Measurements from ENCODE around the gene DUXB. TPM values are rescaled to one million over a fixed set of nuclear protein-coding genes. Genes with fewer than 3 reads are reported as not detected.

Gene DUXB
- total and polyA plus RNA-seq, 2 of the 13 experiments (the other 11 are each of a cell fraction or from before 2014, with no cell fraction given): not detected

DNA sequence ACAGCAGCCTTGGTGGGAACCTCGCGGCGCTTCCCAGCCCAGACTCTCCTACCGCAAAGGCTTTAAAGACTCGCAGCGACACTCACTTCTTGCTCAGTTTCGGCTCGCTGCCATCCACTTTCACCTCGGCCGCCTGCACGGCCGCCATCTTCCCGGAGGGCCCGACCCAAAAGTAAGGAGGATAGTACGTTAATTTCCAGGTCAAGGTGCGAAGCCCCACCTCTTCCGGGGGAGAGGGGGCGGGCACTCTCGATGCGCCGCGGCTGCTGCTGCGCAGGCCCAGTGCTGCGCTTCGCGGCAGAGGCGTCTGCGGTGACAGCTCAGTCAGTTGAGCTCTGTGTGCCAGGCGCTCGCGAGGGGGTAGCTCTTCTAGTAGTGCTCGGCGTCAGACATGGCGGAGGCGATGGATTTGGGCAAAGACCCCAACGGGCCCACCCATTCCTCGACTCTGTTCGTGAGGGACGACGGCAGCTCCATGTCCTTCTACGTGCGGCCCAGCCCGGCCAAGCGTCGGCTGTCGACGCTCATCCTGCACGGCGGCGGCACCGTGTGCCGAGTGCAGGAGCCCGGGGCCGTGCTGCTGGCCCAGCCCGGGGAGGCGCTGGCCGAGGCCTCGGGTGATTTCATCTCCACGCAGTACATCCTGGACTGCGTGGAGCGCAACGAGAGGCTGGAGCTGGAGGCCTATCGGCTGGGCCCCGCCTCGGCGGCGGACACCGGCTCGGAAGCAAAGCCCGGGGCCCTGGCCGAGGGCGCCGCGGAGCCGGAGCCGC lies 53.6 kb downstream of the DUXB start, which contains the start of the genes KARS1 and TERF2IP (continued):
- peak; percentile 84; the same call in 2 of the 3 replicates for TF ChIP-seq MXI1 (IDR thresholded peaks at IDR 0.05; ENCODE audit: borderline replicate concordance, low read depth, low read length)
- peak; percentile 90; the same call in 1 of the 2 replicates for TF ChIP-seq PCBP1 (IDR thresholded peaks at IDR 0.05; ENCODE audit: borderline replicate concordance, low read depth, low read length)
- peak; percentile 87 for TF ChIP-seq HOXA3 (CRISPR knock-in tag; IDR thresholded peaks at IDR 0.05)
- peak; percentile 91 for TF ChIP-seq NAIF1 (CRISPR knock-in tag; IDR thresholded peaks at IDR 0.05; ENCODE audit: borderline replicate concordance)
- TF ChIP-seq, protein P1, sequence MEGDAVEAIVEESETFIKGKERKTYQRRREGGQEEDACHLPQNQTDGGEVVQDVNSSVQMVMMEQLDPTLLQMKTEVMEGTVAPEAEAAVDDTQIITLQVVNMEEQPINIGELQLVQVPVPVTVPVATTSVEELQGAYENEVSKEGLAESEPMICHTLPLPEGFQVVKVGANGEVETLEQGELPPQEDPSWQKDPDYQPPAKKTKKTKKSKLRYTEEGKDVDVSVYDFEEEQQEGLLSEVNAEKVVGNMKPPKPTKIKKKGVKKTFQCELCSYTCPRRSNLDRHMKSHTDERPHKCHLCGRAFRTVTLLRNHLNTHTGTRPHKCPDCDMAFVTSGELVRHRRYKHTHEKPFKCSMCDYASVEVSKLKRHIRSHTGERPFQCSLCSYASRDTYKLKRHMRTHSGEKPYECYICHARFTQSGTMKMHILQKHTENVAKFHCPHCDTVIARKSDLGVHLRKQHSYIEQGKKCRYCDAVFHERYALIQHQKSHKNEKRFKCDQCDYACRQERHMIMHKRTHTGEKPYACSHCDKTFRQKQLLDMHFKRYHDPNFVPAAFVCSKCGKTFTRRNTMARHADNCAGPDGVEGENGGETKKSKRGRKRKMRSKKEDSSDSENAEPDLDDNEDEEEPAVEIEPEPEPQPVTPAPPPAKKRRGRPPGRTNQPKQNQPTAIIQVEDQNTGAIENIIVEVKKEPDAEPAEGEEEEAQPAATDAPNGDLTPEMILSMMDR (CRISPR knock-in tag; IDR thresholded peaks at IDR 0.05): no peak
- TF ChIP-seq, protein P2, sequence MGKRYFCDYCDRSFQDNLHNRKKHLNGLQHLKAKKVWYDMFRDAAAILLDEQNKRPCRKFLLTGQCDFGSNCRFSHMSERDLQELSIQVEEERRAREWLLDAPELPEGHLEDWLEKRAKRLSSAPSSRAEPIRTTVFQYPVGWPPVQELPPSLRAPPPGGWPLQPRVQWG (CRISPR knock-in tag; IDR thresholded peaks at IDR 0.05; ENCODE audit: borderline replicate concordance, low read depth): no peak
- TF ChIP-seq XRCC5 (optimal IDR thresholded peaks at IDR 0.05; ENCODE audit: low read length): peak; percentile 76
- TF ChIP-seq PHF20 (CRISPR knock-in tag; IDR thresholded peaks at IDR 0.05): peak; percentile 92
- TF ChIP-seq GATA4 (IDR thresholded peaks at IDR 0.05; ENCODE audit: borderline replicate concordance, low read depth): peak; percentile 87
- peak; percentile 91 for TF ChIP-seq ZNF235 (CRISPR knock-in tag; IDR thresholded peaks at IDR 0.05; ENCODE audit: borderline replicate concordance)
- no peak for TF ChIP-seq ZNF530 (CRISPR knock-in tag; IDR thresholded peaks at IDR 0.05; ENCODE audit: low read depth)
- 0 out of 2 replicates have a peak, but pooled peaks have one; percentile 28 for TF ChIP-seq ZBTB21 (CRISPR knock-in tag; IDR thresholded peaks at IDR 0.05)
- TF ChIP-seq EHMT2 (IDR thresholded peaks at IDR 0.05; ENCODE audit: borderline replicate concordance, low read depth, low read length): no peak
- peak; percentile 96 for TF ChIP-seq GATAD1 (CRISPR knock-in tag; IDR thresholded peaks at IDR 0.05)
- TF ChIP-seq STAT5B (CRISPR knock-in tag; IDR thresholded peaks at IDR 0.05): no peak
- peak; percentile 86; the same call in 1 of the 2 replicates for TF ChIP-seq ZNF784 (CRISPR knock-in tag; IDR thresholded peaks at IDR 0.05; ENCODE audit: borderline replicate concordance)
- TF ChIP-seq ZNF20 (CRISPR knock-in tag; IDR thresholded peaks at IDR 0.05): peak; percentile 82
- TF ChIP-seq YEATS2 (CRISPR knock-in tag; IDR thresholded peaks at IDR 0.05; ENCODE audit: borderline replicate concordance): peak; percentile 92
- TF ChIP-seq ZFP36L2 (CRISPR knock-in tag; IDR thresholded peaks at IDR 0.05): no peak
- TF ChIP-seq NFIB (CRISPR knock-in tag; IDR thresholded peaks at IDR 0.05; ENCODE audit: borderline replicate concordance): no peak
- TF ChIP-seq HMGXB3 (CRISPR knock-in tag; IDR thresholded peaks at IDR 0.05; ENCODE audit: borderline replicate concordance): 0 out of 2 replicates have a peak, but pooled peaks have one; percentile 32
- peak; percentile 67; the same call in 1 of the 2 replicates for TF ChIP-seq ZSCAN21 (CRISPR knock-in tag; IDR thresholded peaks at IDR 0.05; ENCODE audit: borderline replicate concordance)
- TF ChIP-seq NCOA2 (CRISPR knock-in tag; IDR thresholded peaks at IDR 0.05): peak; percentile 50; the same call in 1 of the 2 replicates
